T-helper 22 cell (primary cell): ENCODE data around the gene DHX38.

Experiments used
- DNase-seq: peaks from one replicate; pipeline ENCODE4 v3.0.0-alpha.2; 2020; ENCODE audit warnings: low read depth

Gene DHX38

DNA sequence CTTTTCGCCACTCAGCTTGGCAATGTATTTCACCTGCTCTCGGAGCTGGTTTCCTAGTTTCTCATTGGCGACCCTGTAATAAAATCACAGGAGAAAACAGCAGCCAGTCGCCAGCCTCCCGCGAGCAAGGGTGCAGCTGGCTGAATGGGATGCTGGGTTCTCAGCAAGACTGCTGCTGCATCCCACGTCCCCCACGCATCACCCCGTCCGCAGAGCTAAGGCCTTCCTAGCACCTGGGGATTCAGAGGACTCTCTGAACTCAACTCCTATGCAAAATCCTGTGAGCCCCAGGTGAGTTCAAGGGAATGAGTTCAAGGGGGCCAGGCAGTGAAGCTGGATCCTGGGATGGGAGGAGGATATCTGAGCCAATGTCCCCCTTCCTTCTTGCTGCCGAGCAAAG lies 29.3 kb downstream of the DHX38 start:
- no peak for DNase-seq

- DNase-seq: no peak
Measured at GRCh38 chr16:72123426-72123825, 29.8 kb downstream of the DHX38 start.

GRCh38 chr16:72124148-72124547 lies 30.5 kb downstream of the DHX38 start:
- DNase-seq: no peak

- DNase-seq: peak; percentile 9
Measured at GRCh38 chr16:72124761-72125634, 31.4 kb downstream of the DHX38 start.

- DNase-seq: no peak
Measured at GRCh38 chr16:72125635-72126428, 32.2 kb downstream of the DHX38 start.

DNA sequence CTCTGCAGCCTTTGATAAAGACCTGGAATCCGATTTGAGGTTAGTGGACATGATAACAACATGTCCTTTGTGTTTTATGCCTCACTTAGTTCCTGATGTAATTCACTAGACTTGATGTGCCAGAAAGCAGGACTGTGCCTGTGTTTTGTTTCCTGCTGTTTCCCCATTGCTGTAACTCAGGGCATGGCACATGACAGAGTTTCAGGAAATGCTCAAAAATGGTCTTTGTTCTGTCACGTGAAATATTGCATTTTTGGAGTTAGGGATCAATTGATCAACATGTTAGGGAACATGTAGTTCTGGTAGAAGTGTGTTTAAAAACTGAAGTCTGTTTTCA lies 32.8 kb downstream of the DHX38 start:
- no peak for DNase-seq

- no peak for DNase-seq
Measured at GRCh38 chr16:72128701-72129100, 35.1 kb downstream of the DHX38 start.

DNA sequence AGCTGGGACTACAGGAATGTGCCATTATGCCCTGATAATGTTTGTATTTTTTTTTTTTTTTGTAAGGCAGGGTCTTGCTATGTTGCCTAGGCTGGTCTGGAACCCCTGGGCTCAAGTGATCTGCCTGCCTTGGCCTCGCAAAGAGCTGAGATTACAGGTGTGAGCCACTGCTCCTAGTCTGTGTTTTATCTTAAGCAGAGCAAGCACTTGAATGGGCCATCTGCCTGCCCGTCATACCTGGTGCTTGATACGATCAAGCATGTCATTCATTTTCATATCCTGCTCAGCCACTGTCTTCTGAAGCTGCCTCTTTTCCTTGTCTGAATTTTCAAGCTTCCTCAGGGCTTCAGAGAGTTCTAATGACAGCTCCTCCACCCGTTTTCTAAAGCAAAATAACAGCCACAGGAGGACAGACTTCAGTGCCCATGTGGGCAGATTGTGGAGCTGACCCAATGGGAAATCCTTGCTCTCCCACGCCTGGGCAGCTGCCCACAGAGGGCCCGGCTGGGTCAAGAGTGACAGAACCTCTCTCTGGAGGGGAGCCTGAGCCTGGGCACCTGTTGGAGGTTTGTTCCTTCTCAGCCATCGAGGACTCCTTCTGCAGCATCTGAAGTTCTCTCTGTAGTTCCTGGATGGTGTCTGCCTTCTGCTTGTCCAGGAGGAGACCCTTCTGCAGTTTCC lies 36.5 kb downstream of the DHX38 start:
- DNase-seq: no peak

DNA sequence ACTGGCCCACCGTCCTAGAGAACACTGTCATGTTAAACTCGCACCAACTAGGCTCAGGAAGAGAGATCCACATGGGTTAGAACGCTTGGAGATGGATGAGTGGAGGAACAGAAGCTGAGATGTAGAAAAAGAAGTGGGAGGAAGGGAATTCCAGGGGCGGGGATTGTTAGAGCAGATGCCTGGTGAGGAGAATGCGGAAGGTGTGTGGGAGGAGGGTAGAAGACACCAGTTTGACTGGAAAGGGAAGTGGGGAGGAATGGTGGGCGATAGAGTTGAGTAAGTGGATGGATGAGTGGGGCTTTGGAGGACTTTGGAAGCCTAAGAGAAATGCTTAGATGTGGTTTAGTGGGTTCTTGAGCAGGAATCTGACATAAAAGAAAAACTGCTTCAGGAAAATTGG lies 37.4 kb downstream of the DHX38 start:
- no peak for DNase-seq

- no peak for DNase-seq
Measured at GRCh38 chr16:72132726-72133125, 39.1 kb downstream of the DHX38 start.

DNA sequence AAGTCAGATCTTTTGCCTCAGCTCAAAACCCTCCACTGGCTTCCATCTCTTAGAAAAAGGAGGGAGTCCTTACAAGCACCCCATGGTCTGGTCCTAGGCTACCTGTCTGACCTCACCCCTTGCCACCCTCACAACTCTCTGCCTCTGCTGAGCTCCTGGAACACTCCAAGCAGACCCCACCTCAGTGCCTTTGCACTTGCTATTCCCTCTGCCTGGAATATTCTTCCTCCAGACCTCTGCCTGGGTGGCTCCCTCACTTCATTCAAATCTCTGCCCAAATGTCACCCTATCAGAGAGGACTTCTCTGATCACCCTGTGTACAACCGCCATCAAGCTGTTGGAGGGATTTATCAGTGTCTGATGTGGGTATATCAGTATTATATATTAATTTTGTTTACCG lies 40.9 kb downstream of the DHX38 start:
- no peak for DNase-seq

GRCh38 chr16:72137380-72138063 lies 43.9 kb downstream of the DHX38 start:
- no peak for DNase-seq

GRCh38 chr16:72138064-72138572 lies 44.5 kb downstream of the DHX38 start:
- no peak for DNase-seq

GRCh38 chr16:72139908-72140307 lies 46.3 kb downstream of the DHX38 start:
- no peak for DNase-seq

- DNase-seq: no peak
Measured at GRCh38 chr16:72142476-72142875, 48.8 kb downstream of the DHX38 start.

DNA sequence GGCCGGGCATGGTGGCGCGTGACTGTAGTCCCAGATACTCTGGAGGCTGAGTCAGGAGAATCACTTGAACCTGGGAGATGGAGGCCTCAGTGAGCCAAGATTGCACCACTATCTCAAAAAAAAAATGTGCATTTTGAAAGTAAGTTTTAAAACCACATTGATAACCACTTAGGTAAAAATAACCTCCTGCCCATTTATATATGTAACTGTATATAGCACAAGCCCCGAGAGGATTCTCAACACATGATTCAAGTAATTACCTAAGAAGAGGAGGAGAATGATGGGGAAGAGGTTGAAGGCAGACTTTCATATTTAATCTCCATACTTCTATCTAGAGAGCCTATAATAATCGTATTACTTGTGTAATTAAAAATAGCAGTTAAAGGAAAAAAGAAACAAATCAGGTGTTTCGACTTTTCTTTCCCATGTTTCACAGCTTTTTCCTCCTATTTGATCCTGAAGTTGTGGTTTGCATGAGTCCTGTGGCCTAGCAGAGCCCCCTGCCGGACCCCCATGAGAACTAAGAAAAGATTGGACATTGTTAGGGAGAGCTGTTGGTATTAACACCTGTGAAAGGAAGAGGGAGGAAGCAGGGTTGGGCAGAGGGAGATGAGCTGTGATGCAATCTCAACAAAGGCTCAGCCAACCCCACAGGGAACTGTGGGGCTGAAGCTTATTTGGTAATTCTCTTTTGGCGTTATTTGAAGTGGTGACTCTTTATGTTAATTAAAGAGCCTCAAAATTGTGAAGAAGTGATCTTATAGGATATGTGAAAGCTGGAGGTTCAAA lies 56.2 kb downstream of the DHX38 start:
- no peak for DNase-seq

GRCh38 chr16:72159386-72159785 lies 65.7 kb downstream of the DHX38 start:
- no peak for DNase-seq

- no peak for DNase-seq
Measured at GRCh38 chr16:72159801-72160200, 66.2 kb downstream of the DHX38 start.

DNA sequence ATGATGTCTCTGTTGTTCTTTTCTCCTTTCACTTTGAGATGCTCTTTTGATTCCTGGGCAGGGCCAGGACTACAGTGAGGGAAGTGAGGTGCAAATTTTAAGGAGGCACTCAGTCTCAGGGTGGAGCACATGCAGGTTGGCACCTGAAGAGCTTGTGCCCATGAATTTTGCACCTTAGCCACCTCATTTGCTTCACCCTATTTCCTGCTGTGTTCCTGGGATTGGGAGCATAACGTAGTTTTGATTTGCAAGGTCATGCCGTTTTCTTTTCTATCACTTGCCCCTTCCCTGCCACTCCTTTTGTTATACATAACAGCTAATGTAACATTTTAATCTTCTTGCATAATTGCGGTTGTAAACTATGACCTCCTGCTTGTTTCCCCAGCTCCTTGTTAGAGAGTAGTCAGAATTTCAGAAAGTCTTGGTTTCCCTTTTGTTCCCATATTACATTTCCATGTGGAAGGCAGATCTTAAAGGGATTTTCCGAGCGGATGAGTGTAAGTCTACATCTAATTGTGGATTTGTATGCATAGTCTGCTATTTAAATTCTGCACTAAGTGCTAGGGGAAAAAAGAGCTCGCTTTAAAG lies 68.6 kb downstream of the DHX38 start:
- no peak for DNase-seq
